Lung microvascular endothelial cell (primary cell): ENCODE data around the gene MXRA7. TPM values are rescaled to one million over a fixed set of nuclear protein-coding genes. Genes with fewer than 3 reads are reported as not detected.
"Not testable (repeated sequence)": the region's sequence is repeated elsewhere in the genome, so short reads cannot be mapped to it uniquely, and the experiment has no call there.

Experiments used
- DNase-seq, 2 donors: peaks; one replicate each; pipeline versions ENCODE4 v3.0.0 to v3.0.0-alpha.2; 2010; ENCODE audit warnings: low read depth in 2 of 2
- total RNA-seq: library from RNA; depleted of rRNA; stranded (reverse); fragments of >200 nt; gene quantifications from 2 replicates; pipeline ENCODE4 v1.2.1, GENCODE V29; 2014

Gene MXRA7
- total RNA-seq, 1 donor from 2014 or later, result 221 TPM

DNA sequence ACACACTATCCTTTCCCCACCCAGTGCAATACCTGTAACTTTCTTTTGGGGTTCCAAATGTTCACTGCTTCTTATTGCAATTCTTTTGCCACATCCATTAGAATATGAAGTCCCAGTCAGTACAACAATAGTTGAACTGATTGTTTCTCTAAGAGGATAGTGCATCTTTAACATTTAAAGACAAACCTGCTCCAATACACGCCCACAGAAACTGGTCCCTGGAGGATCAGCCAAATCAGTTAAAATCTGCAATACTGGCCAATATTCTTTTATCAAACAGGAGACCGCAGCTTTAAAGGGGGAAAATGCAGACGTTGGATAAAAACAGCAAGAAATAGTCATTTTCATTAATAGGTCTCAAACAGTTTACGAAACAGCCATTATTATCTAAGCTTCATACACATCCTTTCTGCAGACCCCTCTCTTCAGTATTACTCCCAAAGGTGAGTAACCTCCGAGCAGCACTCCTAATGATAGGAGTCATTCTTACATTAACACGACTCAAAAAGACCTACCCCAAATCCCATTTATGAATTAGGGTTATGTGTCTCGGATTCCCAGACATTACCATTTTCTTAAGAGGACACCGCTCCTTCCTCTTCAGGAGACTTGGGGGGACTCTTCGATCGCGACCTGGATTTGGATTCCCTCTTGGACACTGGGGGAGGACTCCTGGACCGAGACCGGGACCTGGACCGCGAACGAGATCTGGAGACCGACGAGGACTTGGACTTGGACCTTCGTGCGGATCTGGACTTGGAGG is 25.0 kb upstream of the MXRA7 start:
- DNase-seq, result no peak

DNA sequence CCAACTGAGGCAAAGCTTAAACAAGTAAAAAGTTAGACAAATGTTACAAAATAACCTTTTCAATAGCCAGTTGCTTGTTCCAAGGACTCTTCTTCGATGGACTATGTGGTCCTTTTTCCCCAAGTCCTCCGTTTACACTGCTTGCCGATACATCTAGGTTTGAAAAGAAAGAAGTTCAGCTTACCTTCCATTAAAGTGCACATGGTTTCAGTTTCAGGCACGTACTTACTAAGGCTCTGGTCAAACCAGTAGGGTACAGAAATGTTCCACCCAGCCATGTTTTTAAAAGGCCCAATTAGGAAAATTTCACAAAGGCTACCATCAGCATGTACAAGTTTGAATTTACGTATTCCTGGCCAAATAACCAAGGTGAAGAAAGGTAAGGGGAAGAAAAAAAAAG is 24.2 kb upstream of the MXRA7 start:
- DNase-seq, result peak; percentile 60 to 69

DNA sequence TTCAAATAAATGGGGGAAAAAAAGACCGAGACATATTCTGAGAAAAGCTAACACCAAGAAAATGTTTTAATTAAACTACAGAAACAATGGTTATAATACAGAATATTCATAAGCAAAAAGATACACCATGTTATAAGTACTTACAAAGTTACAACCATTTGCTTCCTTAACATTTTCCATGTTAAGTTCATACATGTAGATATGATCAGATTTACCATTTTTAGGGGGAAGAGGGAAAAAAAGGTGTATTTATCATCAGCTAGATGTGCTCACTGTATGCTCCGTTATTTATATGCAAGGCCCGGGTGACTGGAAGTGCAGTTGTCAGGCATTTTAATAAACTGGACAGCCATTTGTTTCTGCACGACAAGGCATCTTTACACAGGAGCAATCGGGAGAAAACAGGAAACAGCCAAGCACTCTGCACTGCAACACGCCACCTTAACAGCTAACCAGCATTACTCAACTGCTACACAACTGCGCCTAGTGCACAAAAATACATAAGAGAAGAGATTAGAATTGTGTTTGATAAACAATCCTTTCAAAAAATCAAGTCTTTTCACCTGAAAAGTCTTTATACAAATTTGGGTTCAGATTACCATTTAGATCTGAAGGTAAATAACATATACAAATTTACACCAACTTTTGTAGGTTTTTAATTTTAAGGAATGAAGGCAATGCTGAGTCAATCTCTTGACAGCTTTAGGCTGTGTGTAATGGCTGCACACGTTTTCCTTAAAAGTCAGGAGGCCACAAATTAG is 23.5 kb upstream of the MXRA7 start:
- DNase-seq, result peak; percentile 55 to 80

- no peak for DNase-seq
Measured at GRCh38 chr17:76733618-76733957, 22.8 kb upstream of the MXRA7 start.

- no peak for DNase-seq
Measured at GRCh38 chr17:76732734-76733617, 22.2 kb upstream of the MXRA7 start.

DNA sequence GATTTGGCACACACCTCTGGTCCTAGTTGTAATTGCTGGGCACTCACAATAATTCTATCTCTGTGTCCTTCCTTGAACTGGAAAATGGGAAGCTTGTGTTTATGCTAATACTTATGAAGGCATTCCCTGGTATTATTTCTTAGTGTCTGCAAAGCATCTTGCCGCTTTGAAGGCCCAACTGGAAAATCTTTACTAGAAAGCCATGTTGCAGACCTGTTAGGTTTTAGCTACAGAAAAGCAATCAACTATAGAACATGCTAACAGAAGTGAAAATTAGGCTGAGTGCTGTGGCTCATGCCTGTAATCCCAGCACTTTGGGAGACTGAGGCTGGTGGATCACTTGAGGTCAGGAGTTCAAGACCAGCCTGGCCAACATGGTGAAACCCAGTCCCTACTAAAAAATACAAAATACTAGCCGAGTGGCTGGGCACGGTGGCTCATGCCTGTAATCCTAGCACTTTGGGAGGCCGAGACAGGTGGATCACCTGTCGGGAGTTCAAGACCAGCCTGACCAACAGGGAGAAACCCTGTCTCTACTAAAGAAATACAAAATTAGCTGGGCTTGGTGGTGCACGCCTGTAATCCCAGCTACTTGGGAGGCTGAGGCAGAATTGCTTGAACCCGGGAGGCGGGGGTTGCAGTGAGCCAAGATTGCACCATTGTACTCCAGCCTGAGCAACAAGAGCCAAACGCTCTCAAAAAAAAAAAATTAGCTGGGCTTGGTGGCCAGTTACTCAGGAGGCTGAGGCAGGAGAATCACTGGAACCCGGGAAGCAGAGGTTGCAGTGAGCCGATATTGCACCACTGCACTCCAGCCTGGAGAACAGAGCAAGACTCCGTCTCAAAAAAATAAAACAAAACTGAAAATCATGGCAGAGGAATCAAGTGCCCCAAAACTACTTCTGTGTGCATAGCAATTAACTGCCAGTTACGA is 21.3 kb upstream of the MXRA7 start:
- not testable (repeated sequence) for DNase-seq

DNA sequence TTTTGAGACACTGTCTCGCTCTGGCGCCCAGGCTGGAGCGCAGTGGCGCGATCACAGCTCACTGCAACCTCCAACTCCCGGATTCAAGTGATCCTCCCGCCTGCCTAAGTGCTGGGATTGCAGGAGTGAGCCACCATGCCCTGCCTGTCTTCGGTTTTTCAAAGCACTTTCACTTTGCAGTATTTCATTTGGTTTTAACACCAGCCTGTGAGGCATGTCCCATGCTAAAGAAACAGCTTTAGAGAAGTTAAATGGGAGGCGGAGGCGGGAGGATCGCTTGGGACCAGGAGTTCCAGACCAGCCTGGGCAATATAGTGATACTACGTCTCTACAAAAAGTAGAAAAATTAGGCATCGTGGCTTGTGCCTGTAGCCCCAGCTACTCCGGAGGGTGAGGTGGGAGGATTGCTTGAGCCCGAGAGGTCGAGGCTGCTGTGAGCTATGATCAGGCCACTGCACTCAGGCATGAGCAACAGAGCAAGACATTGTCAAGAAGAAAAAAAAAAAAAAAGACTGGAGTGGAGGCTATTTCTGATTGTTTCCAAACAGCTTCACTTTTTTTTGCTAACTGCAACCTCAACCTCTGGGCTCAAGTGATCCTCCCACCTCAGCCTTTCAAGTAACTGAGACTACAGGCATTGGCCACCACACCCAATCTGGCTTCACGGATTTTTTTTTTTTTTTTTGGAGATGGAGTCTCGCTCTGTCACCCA is 17.1 kb upstream of the MXRA7 start:
- DNase-seq, result peak; percentile 41 to 47

GRCh38 chr17:76726776-76727718 is 16.3 kb upstream of the MXRA7 start, which contains the start of gene METTL23:
METTL23 (plus strand) TSS chr17:76726839; CDS start chr17:76729711, 2,872 bp downstream.
- DNase-seq, result peak; percentile 85 to 92

DNA sequence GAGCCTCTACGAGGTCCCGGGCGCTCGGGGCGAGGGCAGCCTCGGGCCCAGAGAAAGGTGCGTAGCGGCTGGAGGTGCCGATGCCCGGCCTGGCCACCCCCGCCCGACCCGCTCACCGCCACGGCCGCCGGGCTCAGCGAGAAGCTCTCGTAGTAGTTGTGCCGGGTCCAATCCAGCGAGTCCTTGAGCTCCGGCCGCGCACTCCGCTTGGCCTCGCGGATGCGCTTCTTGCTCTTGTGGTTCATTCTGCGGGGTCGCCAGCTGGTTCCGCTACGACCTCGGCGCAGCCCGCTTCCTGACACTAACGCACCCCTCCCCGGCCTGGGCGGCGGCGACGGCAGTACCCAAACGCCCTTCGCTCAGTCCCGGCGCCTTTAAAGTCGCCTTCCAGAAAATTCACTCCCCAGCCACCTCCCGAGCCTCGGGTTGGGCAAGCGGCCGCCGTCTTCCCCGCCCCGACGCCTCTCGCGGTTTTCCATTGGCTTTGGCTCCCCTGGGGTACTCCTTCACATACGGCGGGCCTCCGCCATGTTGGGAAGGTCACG is 15.5 kb upstream of the MXRA7 start, which contains the start of gene JMJD6:
TSS of gene JMJD6 (minus strand) at position 376 of the 545 bp plus-strand sequence. CDS start at position 245, 131 bp downstream.
- DNase-seq, result peak; percentile 91 to 96

DNA sequence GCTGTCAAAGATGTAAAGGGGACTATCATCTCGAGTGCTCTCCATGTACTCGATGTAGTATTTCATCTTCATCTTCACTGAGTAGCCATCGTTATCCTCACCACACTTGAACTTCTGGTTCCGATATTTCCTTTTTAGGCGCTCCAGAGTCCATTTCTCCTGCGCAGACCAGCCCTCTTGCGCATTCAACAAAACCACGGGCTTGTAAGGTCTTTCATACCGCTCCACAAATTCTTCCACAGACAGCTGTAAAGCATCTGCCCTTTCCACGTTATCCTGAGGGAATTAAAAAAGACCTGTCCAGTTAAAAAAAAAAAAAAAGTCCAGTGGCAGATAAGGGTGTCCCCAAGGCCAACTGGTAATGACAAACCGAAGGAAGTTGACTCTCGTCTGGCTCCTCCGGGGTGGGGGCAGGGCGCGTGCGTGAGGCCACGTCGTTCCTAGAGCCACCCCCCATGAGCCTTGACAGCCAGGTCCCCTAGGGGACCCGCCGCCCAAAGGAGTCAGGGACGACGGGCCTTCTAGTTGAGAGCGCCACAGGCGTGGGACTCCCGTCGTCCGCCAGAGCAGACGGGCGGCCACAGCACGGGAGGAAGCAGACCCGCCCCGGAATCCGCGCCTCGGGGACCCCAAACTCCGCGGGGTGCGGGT is 14.9 kb upstream of the MXRA7 start:
- peak; percentile 45 to 54 for DNase-seq

- DNase-seq, result no peak
Measured at GRCh38 chr17:76723812-76724211, 13.0 kb upstream of the MXRA7 start.

- not testable (repeated sequence) for DNase-seq
Measured at GRCh38 chr17:76722977-76723376, 12.2 kb upstream of the MXRA7 start.

DNA sequence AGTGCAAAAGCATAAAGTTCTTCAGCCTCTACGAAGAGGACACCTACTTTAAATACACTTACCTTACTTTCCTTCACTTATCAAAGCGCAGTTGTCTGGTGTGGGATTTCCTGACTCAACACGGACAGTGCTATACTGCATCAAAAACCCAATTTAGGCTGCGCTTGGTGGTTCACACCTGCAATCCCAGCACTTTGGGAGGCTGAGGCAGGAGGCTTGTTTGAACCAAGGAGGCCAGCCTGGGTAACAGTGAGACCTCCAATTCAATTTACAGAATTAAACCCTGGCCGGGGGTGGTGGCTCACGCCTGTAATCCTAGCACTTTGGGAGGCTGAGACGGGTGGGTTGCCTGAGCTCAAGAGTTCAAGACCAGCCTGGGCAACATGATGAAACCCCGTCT is 11.5 kb upstream of the MXRA7 start:
- no peak for DNase-seq

DNA sequence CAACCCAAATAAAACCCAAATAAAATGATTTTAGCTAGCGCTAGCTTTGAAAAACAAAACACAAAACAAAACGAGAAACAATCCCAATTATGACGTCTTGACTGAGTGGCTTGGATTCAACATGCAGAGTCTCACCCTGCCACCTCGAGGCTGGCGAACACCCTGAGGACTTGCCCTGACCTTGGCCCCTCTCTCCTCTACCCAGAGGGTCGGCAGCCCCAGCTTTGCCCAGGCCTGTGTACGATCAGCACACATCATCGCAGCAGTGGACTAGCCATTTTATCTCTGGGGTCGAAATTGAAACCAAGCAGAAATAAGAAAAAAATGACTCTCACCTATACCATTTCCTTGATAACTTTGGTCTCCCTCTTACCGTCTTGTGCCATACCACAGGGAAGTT is 10.7 kb upstream of the MXRA7 start:
- DNase-seq, result no peak

- DNase-seq, result no peak
Measured at GRCh38 chr17:76720941-76721340, 10.2 kb upstream of the MXRA7 start.

DNA sequence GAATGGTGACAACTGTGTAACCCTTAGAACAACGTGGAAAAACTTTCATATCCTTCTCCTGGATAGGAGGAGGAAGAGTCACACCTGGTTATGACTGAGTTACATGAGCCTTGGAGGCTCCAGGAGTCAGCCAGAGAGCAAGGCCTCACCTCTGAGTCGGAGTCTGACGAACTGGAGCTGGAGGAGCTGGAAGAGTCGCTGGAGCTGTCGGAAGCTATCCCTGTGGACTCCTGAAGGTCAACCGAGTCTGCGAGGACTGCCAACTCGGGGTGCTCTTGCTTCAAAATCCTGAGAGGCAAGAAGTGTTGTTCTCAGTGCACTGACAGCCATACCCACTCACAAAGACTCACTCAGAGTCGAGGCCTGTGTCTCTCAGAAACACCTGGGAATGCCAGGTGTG is 9.4 kb upstream of the MXRA7 start:
- no peak for DNase-seq

DNA sequence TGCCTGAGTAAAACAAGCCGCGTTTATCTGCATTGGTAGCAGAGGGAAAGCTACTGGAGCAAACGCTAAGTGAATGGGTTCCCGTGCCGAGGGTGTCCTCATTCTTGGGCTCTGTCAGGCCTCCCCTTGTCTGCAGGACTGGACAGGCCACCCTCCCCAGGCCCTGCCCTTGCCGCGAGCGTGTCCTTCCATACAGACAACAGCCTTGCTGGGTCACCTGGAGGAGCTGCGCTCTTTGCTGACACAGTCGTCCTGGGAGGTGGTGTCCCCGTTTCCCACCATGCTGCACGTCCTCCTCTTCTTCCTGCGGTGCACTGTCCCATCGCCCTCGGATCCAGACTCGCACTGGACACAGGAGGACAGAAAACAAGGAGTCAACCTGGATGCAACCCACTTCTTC is 7.8 kb upstream of the MXRA7 start:
- no peak for DNase-seq

- no peak for DNase-seq
Measured at GRCh38 chr17:76716839-76717215, 6.1 kb upstream of the MXRA7 start.
